Fibroblast of lung (primary cell): ENCODE data around the gene CACNA1S. TPM values are rescaled to one million over a fixed set of nuclear protein-coding genes. Genes with fewer than 3 reads are reported as not detected.

ENCODE experiments used
- DNase-seq, 2 donors: peaks; one replicate each; pipeline versions ENCODE4 v3.0.0 to v3.0.0-alpha.2; 2010; ENCODE audit warnings: low read depth in 2 of 2
- H2AFZ ChIP-seq: 2 replicates; pipeline ENCODE4 v1.5.1; 2012; ENCODE audit warnings: low read length, control low read depth, inconsistent platforms
- H3K27ac ChIP-seq: 2 replicates; pipeline ENCODE4 v1.5.1; 2011; ENCODE audit warnings: low read length, control low read depth; ENCODE audit not compliant: insufficient read depth
- H3K27me3 ChIP-seq: 2 replicates; pipeline ENCODE4 v1.5.1; 2011; ENCODE audit warnings: mild to moderate bottlenecking, low read length; ENCODE audit not compliant: control insufficient read depth, insufficient read depth
- H3K36me3 ChIP-seq: 2 replicates; pipeline ENCODE4 v1.5.1; 2011; ENCODE audit warnings: low read length; ENCODE audit not compliant: control insufficient read depth, insufficient read depth
- H3K4me1 ChIP-seq: 2 replicates; pipeline ENCODE4 v1.5.1; 2011; ENCODE audit warnings: low read length; ENCODE audit not compliant: control insufficient read depth, insufficient read depth; ENCODE audit errors: extremely low read depth
- H3K4me2 ChIP-seq: 2 replicates; pipeline ENCODE4 v1.5.1; 2011; ENCODE audit warnings: low read length, control low read depth; ENCODE audit not compliant: insufficient read depth; ENCODE audit errors: extremely low read depth
- H3K4me3 ChIP-seq, 4 experiments: fragments of 200-600 bp in 1 of 4; sonication (generic) in 1 of 4; replicated peaks in 1 of 4; 2 replicates each; pipeline ENCODE4 v1.5.1; 2011 to 2016; ENCODE audit warnings: low read length in 4 of 4, low read depth in 3 of 4, mild to moderate bottlenecking in 3 of 4, control low read depth in 2 of 4, inconsistent platforms in 1 of 4, mixed read lengths in 1 of 4; ENCODE audit not compliant: insufficient read depth in 1 of 4; ENCODE audit errors: control extremely low read depth in 1 of 4
- H3K79me2 ChIP-seq: 2 replicates; pipeline ENCODE4 v1.5.1; 2012; ENCODE audit warnings: mild to moderate bottlenecking, low read length, inconsistent platforms; ENCODE audit not compliant: control insufficient read depth, insufficient read depth
- H3K9ac ChIP-seq: 2 replicates; pipeline ENCODE4 v1.5.1; 2011; ENCODE audit warnings: mild to moderate bottlenecking, low read length, control low read depth; ENCODE audit not compliant: insufficient read depth
- H3K9me3 ChIP-seq: 2 replicates; pipeline ENCODE4 v1.5.1; 2012; ENCODE audit warnings: low read depth, low read length; ENCODE audit not compliant: control insufficient read depth, insufficient read depth
- H4K20me1 ChIP-seq: 2 replicates; pipeline ENCODE4 v1.5.1; 2011; ENCODE audit warnings: low read length; ENCODE audit not compliant: control insufficient read depth, insufficient read depth; ENCODE audit errors: extremely low read depth
- EZH2 ChIP-seq: IDR thresholded peaks from 2 replicates; pipeline ENCODE4 v1.5.1; 2012; ENCODE audit warnings: low read length, control low read depth, mild to moderate bottlenecking; ENCODE audit errors: missing control alignments
- polyA plus RNA-seq, 2 donors: library from polyadenylated mRNA; depleted of rRNA in 1 of 2; stranded (reverse) in 1 of 2; unstranded in 1 of 2; fragments of >200 nt; gene quantifications; 2 replicates each; pipeline ENCODE4 v1.2.1, GENCODE V29; 2011 to 2012; ENCODE audit warnings: missing spikeins in 1 of 2
- total RNA-seq: library from RNA; depleted of rRNA; stranded (reverse); fragments of >200 nt; gene quantifications from 2 replicates; pipeline ENCODE4 v1.2.1, GENCODE V29; 2014
- TF ChIP-seq, protein P1 (sequence below), 2 donors: IDR thresholded peaks in 1 of 2; conservative IDR thresholded peaks in 1 of 2; 1 replicate in 1 of 2; 2 replicates in 1 of 2; pipeline ENCODE4 v1.5.1; 2011 to 2012; ENCODE audit warnings: low read length in 2 of 2, control low read depth in 1 of 2, inconsistent platforms in 1 of 2, low read depth in 1 of 2, mild to moderate bottlenecking in 1 of 2

The CACNA1S gene
- total and polyA plus RNA-seq, 2 donors (not counting 1 experiment from before 2014, with no cell fraction given): not detected

DNA sequence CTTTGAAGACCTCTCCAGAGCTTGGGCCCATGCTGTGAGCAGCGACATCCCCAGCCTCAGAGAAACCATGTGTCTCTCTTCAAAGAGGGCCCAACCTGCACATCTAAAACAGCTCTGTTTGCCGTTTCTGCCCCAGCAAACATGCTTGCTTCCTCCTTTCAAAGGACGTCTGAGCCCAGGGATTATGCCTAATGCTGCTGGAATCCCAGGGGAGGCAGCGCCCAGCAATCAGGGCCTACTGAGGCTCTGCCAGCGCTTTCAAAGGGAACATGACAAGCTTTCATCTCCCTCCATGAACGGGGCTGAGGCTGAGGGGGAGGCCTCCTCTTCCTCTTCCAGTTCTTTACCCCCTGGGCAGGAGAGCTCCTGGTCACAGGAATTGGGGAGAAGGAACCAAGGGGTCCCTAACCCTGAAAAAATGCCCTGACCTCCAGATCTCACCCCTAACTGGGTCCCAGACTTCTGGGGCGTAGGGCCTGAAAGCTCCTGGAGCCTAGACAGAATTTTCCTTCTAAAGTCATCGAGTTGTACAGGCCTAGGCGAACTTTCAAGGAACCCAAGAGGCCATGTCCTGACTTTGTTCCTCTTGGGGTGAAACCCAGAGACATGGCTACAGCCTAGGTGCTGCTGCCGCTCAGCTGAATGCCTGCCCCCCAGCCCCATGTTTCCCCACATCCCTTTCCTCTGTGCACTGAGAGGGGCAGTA, 28.2 kb upstream of the CACNA1S start:
- Histone ChIP-seq H3K27ac (no peak overlapping the region), H3K27me3 (no peaks in the 10 kb centered on the region), H3K9me3 (no peaks in the 10 kb centered on the region), H4K20me1 (no peaks in the 10 kb centered on the region), H3K79me2 (no peaks in the 10 kb centered on the region), H3K36me3 (peaks cover 14% of the 10 kb centered on the region), H3K4me2 (no peak overlapping the region), H3K9ac (no peak overlapping the region), H2AFZ (no peak overlapping the region), H3K4me1 (peaks cover 13% of the 10 kb centered on the region), H3K4me3 (no peak overlapping the region)
- DNase-seq: no peak
- no peak for TF ChIP-seq EZH2
- TF ChIP-seq, protein P1, sequence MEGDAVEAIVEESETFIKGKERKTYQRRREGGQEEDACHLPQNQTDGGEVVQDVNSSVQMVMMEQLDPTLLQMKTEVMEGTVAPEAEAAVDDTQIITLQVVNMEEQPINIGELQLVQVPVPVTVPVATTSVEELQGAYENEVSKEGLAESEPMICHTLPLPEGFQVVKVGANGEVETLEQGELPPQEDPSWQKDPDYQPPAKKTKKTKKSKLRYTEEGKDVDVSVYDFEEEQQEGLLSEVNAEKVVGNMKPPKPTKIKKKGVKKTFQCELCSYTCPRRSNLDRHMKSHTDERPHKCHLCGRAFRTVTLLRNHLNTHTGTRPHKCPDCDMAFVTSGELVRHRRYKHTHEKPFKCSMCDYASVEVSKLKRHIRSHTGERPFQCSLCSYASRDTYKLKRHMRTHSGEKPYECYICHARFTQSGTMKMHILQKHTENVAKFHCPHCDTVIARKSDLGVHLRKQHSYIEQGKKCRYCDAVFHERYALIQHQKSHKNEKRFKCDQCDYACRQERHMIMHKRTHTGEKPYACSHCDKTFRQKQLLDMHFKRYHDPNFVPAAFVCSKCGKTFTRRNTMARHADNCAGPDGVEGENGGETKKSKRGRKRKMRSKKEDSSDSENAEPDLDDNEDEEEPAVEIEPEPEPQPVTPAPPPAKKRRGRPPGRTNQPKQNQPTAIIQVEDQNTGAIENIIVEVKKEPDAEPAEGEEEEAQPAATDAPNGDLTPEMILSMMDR (conservative IDR thresholded peaks at IDR 0.05 in 1 of 2, IDR thresholded peaks at IDR 0.05 in 1 of 2; ENCODE audit: low read depth in 1 of 2, low read length in 2 of 2): no peak

DNA sequence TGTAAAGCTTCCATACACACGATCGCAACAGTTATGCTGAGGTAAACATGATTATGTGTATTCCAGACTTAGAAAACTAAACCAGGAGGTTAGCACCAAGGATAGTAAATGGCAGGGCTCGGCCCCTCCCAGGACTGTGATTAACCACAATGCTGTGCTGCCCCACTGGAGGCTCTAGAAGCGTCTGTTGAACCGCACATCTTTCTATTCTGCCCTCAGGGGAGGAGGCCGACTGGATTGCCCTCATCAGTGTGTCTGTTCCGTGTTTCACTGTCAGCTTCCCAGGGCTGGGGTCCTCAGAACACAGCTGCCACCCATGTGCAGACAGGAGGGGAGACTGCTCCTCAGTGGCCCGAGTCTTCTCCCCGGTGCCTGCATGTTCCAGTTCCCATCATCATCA, 27.5 kb upstream of the CACNA1S start:
- no peaks in the 10 kb centered on the region for H4K20me1 ChIP-seq
- H3K36me3 ChIP-seq: peaks cover 14% of the 10 kb centered on the region

DNA sequence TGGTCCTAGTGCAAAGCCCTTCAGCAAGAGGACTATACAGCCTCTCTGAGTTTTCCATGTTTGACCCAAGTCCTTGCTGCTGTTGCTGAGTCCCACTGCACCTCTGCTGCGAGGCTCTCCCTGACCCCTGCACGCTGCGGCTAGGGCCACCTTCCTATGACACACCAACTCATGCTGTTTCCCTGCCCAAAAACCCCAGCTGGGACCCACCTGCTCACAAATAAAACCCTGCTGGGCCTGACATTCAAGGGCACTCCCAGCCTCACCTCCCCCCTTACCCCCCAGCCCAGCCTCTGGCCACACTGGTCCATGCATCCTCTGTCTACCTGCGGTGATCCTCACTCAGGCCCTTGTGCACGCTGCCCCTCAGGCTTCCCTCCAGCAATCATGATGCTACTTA, 27.1 kb upstream of the CACNA1S start:
- no peak for TF ChIP-seq EZH2
- TF ChIP-seq, protein P1 (conservative IDR thresholded peaks at IDR 0.05 in 1 of 2, IDR thresholded peaks at IDR 0.05 in 1 of 2; ENCODE audit: low read depth in 1 of 2, low read length in 2 of 2): no peak
- Histone ChIP-seq H3K36me3 (peaks cover 14% of the 10 kb centered on the region), H3K4me2 (no peak overlapping the region), H3K9ac (no peak overlapping the region), H3K79me2 (no peaks in the 10 kb centered on the region), H3K9me3 (no peaks in the 10 kb centered on the region), H3K27me3 (no peaks in the 10 kb centered on the region), H3K27ac (no peak overlapping the region), H4K20me1 (no peaks in the 10 kb centered on the region), H3K4me1 (peaks cover 13% of the 10 kb centered on the region), H3K4me3 (no peak overlapping the region), H2AFZ (no peak overlapping the region)
- no peak for DNase-seq

More for the DNA sequence above, 27.5 kb upstream of the CACNA1S start:
- Histone ChIP-seq H3K27me3 (no peaks in the 10 kb centered on the region), H2AFZ (no peak overlapping the region), H3K4me3 (no peak overlapping the region), H3K79me2 (no peaks in the 10 kb centered on the region), H3K4me2 (no peak overlapping the region), H3K9ac (no peak overlapping the region), H3K9me3 (no peaks in the 10 kb centered on the region), H3K4me1 (peaks cover 13% of the 10 kb centered on the region), H3K27ac (no peak overlapping the region)
- DNase-seq: no peak
- TF ChIP-seq EZH2: no peak
- TF ChIP-seq, protein P1 (conservative IDR thresholded peaks at IDR 0.05 in 1 of 2, IDR thresholded peaks at IDR 0.05 in 1 of 2; ENCODE audit: low read depth in 1 of 2, low read length in 2 of 2): no peak
